Testis (tissue), 3 donors: ENCODE measurements around the gene AP5B1. TPM values are rescaled to one million over a fixed set of nuclear protein-coding genes. Genes with fewer than 3 reads are reported as not detected.
A peak's percentile ranks its signal among the peaks of the same experiment; 100 is the strongest.

ENCODE experiments used
- DNase-seq: peaks from one replicate; pipeline ENCODE4 v3.0.0-alpha.2; 2019
- H3K27ac ChIP-seq, 2 donors: fragments of 200-600 bp; sonication (generic); one replicate each; pipeline ENCODE4 v1.5.1; 2019
- H3K27me3 ChIP-seq: fragments of 200-600 bp; sonication (generic); one replicate; pipeline ENCODE4 v1.5.1; 2019
- H3K36me3 ChIP-seq: fragments of 200-600 bp; sonication (generic); one replicate; pipeline ENCODE4 v1.5.1; 2017; ENCODE audit warnings: low read depth; ENCODE audit errors: missing control alignments
- H3K4me1 ChIP-seq: fragments of 200-600 bp; sonication (generic); one replicate; pipeline ENCODE4 v1.5.1; 2019
- H3K4me3 ChIP-seq, 2 donors: fragments of 200-600 bp; sonication (generic); one replicate each; pipeline ENCODE4 v1.5.1; 2017 to 2019
- H3K9me3 ChIP-seq: fragments of 200-600 bp; sonication (generic); one replicate; pipeline ENCODE4 v1.5.1; 2017
- POLR2A ChIP-seq: fragments of 450-650 bp; IDR thresholded peaks from one replicate; pipeline ENCODE4 v1.6.1; 2017; ENCODE audit warnings: antibody characterized with exemption, mild to moderate bottlenecking, moderate library complexity
- WGBS, 2 donors: methylation state at CpG; one replicate each; pipeline ENCODE4 v1.1.5; 2018; 5-methylcytosine and 5-hydroxymethylcytosine counted together
- intact Hi-C: fragments of 100-400 bp; cut with DNase I; formaldehyde crosslinking; loops from one replicate; pipeline ENCODE4 v1.15.1; 2023; ENCODE audit warnings: low total_unique reads
- polyA plus RNA-seq: library from polyadenylated mRNA; stranded (reverse); fragments of 350-450 nt; fragmentation: Illumina TruSeq; extraction: RNeasy Lipid Tissue Mini Kit (QIAGEN cat#74804); gene quantifications from one replicate; pipeline ENCODE4 v1.2.3, GENCODE V29; 2014; ENCODE audit warnings: low read depth, low replicate concordance; ENCODE audit not compliant: insufficient read depth
- total RNA-seq, 2 donors: library from RNA; depleted of rRNA; stranded (reverse); fragments of >200 nt; gene quantifications; one replicate each; pipeline ENCODE4 v1.2.3, GENCODE V29; 2016
- TF ChIP-seq, protein P1 (sequence below), 3 experiments: fragments of 450-650 bp in 2 of 3; fragments of 200-600 bp in 1 of 3; sonication (generic) in 1 of 3; IDR thresholded peaks; one replicate each; pipeline ENCODE4 v1.5.1; 2016 to 2019; ENCODE audit warnings: antibody characterized with exemption in 3 of 3, mild to moderate bottlenecking in 2 of 3, moderate library complexity in 1 of 3

The AP5B1 gene
- total and polyA plus RNA-seq, 3 donors from 2014 or later = 4.5 to 14.8 (median 13.5) TPM

DNA sequence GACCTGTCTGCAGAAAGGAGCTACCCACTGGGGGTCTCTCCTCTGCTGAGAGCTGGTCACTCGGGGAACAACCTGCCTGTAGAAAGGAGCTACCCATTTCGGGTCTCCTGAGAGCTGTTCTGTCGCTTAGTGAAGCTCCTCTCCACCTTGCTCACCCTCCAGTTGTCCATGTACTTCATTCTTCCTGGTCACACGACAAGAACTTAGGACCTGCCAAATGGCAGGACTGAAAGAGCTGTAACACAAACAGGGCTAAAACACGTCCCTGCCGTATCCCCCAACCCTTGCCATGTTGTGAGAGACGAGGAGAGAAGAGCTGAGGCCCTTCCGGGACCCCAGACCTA is 36.1 kb downstream of the AP5B1 start:
- Histone ChIP-seq H3K4me3 (peak overlapping the region; percentile 32 to 39), H3K4me1 (no peaks in the 10 kb centered on the region), H3K27ac (no peak overlapping the region), H3K36me3 (no peaks in the 10 kb centered on the region), H3K27me3 (no peaks in the 10 kb centered on the region), H3K9me3 (no peaks in the 10 kb centered on the region)
- no peak for TF ChIP-seq POLR2A
- TF ChIP-seq, protein P1, sequence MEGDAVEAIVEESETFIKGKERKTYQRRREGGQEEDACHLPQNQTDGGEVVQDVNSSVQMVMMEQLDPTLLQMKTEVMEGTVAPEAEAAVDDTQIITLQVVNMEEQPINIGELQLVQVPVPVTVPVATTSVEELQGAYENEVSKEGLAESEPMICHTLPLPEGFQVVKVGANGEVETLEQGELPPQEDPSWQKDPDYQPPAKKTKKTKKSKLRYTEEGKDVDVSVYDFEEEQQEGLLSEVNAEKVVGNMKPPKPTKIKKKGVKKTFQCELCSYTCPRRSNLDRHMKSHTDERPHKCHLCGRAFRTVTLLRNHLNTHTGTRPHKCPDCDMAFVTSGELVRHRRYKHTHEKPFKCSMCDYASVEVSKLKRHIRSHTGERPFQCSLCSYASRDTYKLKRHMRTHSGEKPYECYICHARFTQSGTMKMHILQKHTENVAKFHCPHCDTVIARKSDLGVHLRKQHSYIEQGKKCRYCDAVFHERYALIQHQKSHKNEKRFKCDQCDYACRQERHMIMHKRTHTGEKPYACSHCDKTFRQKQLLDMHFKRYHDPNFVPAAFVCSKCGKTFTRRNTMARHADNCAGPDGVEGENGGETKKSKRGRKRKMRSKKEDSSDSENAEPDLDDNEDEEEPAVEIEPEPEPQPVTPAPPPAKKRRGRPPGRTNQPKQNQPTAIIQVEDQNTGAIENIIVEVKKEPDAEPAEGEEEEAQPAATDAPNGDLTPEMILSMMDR (IDR thresholded peaks at IDR 0.05) = no peak
- 54 to 76% methylated on average over 8 of the region's 8 CpGs for WGBS, 2 donors
- no peak for DNase-seq
- intact Hi-C loops = no loop called here

- DNase-seq = peak; percentile 68
Measured at GRCh38 chr11:65744026-65744698, 36.6 kb downstream of the AP5B1 start.

GRCh38 chr11:65743681-65744025 is 37.1 kb downstream of the AP5B1 start:
- intact Hi-C loops = no loop called here
- TF ChIP-seq, protein P1 (IDR thresholded peaks at IDR 0.05) = no peak
- no peak for TF ChIP-seq POLR2A
- WGBS, 2 donors = 27 to 50% methylated on average over 5 to 9 of the region's 10 CpGs
- Histone ChIP-seq H3K9me3 (no peaks in the 10 kb centered on the region), H3K36me3 (no peaks in the 10 kb centered on the region), H3K4me1 (no peaks in the 10 kb centered on the region), H3K4me3 (peak overlapping the region; percentile 32 to 39), H3K27ac (no peak overlapping the region), H3K27me3 (no peaks in the 10 kb centered on the region)
- DNase-seq = no peak

More at GRCh38 chr11:65744026-65744698, 36.6 kb downstream of the AP5B1 start:
- intact Hi-C loops = no loop called here
- H3K4me1 ChIP-seq = no peaks in the 10 kb centered on the region
- TF ChIP-seq, protein P1 (IDR thresholded peaks at IDR 0.05) = no peak
- no peak for TF ChIP-seq POLR2A
- no peaks in the 10 kb centered on the region for H3K9me3 ChIP-seq
- no peak overlapping the region for H3K27ac ChIP-seq
- H3K36me3 ChIP-seq = no peaks in the 10 kb centered on the region
- WGBS, 2 donors = 42 to 55% methylated on average over 9 to 17 of the region's 18 CpGs
- H3K27me3 ChIP-seq = no peaks in the 10 kb centered on the region
- H3K4me3 ChIP-seq = peak overlapping the region; percentile 32 to 39

DNA sequence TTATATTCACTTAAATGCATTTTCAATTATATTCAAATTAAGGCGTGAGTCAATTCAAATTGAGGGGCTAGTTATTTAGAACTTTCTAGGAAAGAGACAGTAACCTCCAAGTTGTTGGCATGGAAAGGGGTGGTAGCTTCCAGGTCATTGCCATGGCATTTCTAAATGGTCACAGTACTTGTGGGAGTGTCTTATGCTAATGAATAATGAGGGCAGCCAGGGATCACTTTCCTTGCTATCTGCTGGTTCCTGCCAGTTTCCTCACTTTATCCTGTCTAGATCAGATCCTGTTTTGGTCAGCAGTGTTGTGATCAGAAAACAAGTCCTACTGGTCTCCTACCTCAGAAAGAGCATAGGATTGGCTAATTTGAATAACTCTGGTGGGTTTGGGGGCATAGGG is 38.4 kb downstream of the AP5B1 start:
- TF ChIP-seq POLR2A = no peak
- TF ChIP-seq, protein P1 (IDR thresholded peaks at IDR 0.05) = no peak
- H3K4me3 ChIP-seq = no peak overlapping the region
- WGBS, 2 donors = 81 to 91% methylated on average over 1 of the region's 1 CpG
- H3K27me3 ChIP-seq = no peaks in the 10 kb centered on the region
- no peaks in the 10 kb centered on the region for H3K4me1 ChIP-seq
- H3K27ac ChIP-seq = no peak overlapping the region
- no peak for DNase-seq
- H3K36me3 ChIP-seq = no peaks in the 10 kb centered on the region
- intact Hi-C loops = no loop called here
- no peaks in the 10 kb centered on the region for H3K9me3 ChIP-seq

GRCh38 chr11:65741185-65741584 is 39.6 kb downstream of the AP5B1 start:
- Histone ChIP-seq H3K4me3 (no peak overlapping the region), H3K36me3 (no peaks in the 10 kb centered on the region), H3K9me3 (no peaks in the 10 kb centered on the region), H3K27me3 (no peaks in the 10 kb centered on the region), H3K4me1 (no peaks in the 10 kb centered on the region), H3K27ac (no peak overlapping the region)
- DNase-seq = no peak
- TF ChIP-seq POLR2A = no peak
- 73 to 76% methylated on average over 8 of the region's 8 CpGs for WGBS, 2 donors
- intact Hi-C loops = no loop called here
